Measurements from ENCODE around the gene PTPN7.
"Not testable (repeated sequence)": the region's sequence is repeated elsewhere in the genome, so short reads cannot be mapped to it uniquely, and the experiment has no call there.

PTPN7 gene

GRCh38 chr1:202160377-202160940 is at the start of gene PTPN7:
TSS of gene PTPN7 (minus strand) at chr1:202160602. CDS start at chr1:202159402, 1,200 bp downstream.
- peak; percentile 94 for DNase-seq

GRCh38 chr1:202208351-202208857 is 48.0 kb upstream of the PTPN7 start:
- no peak for DNase-seq

- no peak for DNase-seq
Measured at GRCh38 chr1:202207292-202207691, 46.9 kb upstream of the PTPN7 start.

- no peak for DNase-seq
Measured at GRCh38 chr1:202205523-202206190, 45.3 kb upstream of the PTPN7 start.

- no peak for DNase-seq
Measured at GRCh38 chr1:202204065-202204464, 43.7 kb upstream of the PTPN7 start.

GRCh38 chr1:202203238-202204039 is 43.0 kb upstream of the PTPN7 start:
- no peak for DNase-seq

- no peak for DNase-seq
Measured at GRCh38 chr1:202202500-202203168, 42.2 kb upstream of the PTPN7 start.

- DNase-seq: no peak
Measured at GRCh38 chr1:202201971-202202370, 41.6 kb upstream of the PTPN7 start.

- DNase-seq: no peak
Measured at GRCh38 chr1:202201266-202201665, 40.9 kb upstream of the PTPN7 start.

- no peak for DNase-seq
Measured at GRCh38 chr1:202200669-202201068, 40.3 kb upstream of the PTPN7 start.

GRCh38 chr1:202200112-202200548 is 39.7 kb upstream of the PTPN7 start:
- DNase-seq: no peak

- DNase-seq: no peak
Measured at GRCh38 chr1:202199040-202199889, 38.9 kb upstream of the PTPN7 start.

GRCh38 chr1:202198366-202198724 is 37.9 kb upstream of the PTPN7 start:
- no peak for DNase-seq

- no peak for DNase-seq
Measured at GRCh38 chr1:202197653-202198365, 37.4 kb upstream of the PTPN7 start.

GRCh38 chr1:202194328-202194648 is 33.9 kb upstream of the PTPN7 start:
- no peak for DNase-seq

GRCh38 chr1:202193614-202194327 is 33.4 kb upstream of the PTPN7 start, which contains the start of gene LGR6:
TSS of gene LGR6 (plus strand) at chr1:202193799. CDS start at chr1:202193990, 191 bp downstream.
- DNase-seq: no peak

- DNase-seq: peak; percentile 62
Measured at GRCh38 chr1:202192770-202193613, 32.6 kb upstream of the PTPN7 start.

GRCh38 chr1:202191391-202191790 is 31.0 kb upstream of the PTPN7 start:
- DNase-seq: not testable (repeated sequence)

- DNase-seq: no peak
Measured at GRCh38 chr1:202189918-202190715, 29.7 kb upstream of the PTPN7 start.
